ENCODE measurements around the gene RPSA.

GRCh38 chr3:39362192-39362591 is 44.3 kb upstream of the RPSA start:
- TF ChIP-seq CTCF (conservative IDR thresholded peaks at IDR 0.05; ENCODE audit: low read depth in 2 of 2) (no peak), CREB1 (CRISPR knock-in tag; IDR thresholded peaks at IDR 0.05; ENCODE audit: low read depth) (no peak), EZH2 (IDR thresholded peaks at IDR 0.05; ENCODE audit: low read depth, unreplicated experiment) (no peak), REST (IDR thresholded peaks at IDR 0.05; ENCODE audit: unreplicated experiment) (no peak), EZH2phosphoT487 (IDR thresholded peaks at IDR 0.05; ENCODE audit: unreplicated experiment) (no peak), POLR2AphosphoS5 (IDR thresholded peaks at IDR 0.05; ENCODE audit: low read depth) (no peak), JUNB (IDR thresholded peaks at IDR 0.05; ENCODE audit: unreplicated experiment) (no peak), ZNF462 (CRISPR knock-in tag; IDR thresholded peaks at IDR 0.05) (no peak), ETS1 (IDR thresholded peaks at IDR 0.05) (no peak), NANOG (IDR thresholded peaks at IDR 0.05; ENCODE audit: borderline replicate concordance) (no peak), STAT1 (IDR thresholded peaks at IDR 0.05; ENCODE audit: unreplicated experiment) (no peak)
